EL (cell line): ENCODE measurements around the gene RHBG.

ENCODE experiments used
- DNase-seq: peaks from one replicate; pipeline ENCODE4 v3.0.0-alpha.2; 2016

RHBG gene

GRCh38 chr1:156409439-156409838 is 40.4 kb downstream of the RHBG start:
- DNase-seq, result no peak

- no peak for DNase-seq
Observed at GRCh38 chr1:156410238-156410637, 41.2 kb downstream of the RHBG start.

- DNase-seq, result no peak
Observed at GRCh38 chr1:156410740-156411139, 41.7 kb downstream of the RHBG start.

GRCh38 chr1:156412653-156413321 is 43.8 kb downstream of the RHBG start:
- no peak for DNase-seq

GRCh38 chr1:156413391-156414246 is 44.6 kb downstream of the RHBG start:
- DNase-seq, result no peak

- DNase-seq, result no peak
Observed at GRCh38 chr1:156414461-156415064, 45.6 kb downstream of the RHBG start.

GRCh38 chr1:156416993-156417392 is 48.0 kb downstream of the RHBG start:
- no peak for DNase-seq

- no peak for DNase-seq
Observed at GRCh38 chr1:156417401-156418020, 48.5 kb downstream of the RHBG start.

GRCh38 chr1:156418416-156419070 is 49.5 kb downstream of the RHBG start:
- no peak for DNase-seq

GRCh38 chr1:156419854-156420204 is 50.8 kb downstream of the RHBG start:
- no peak for DNase-seq

GRCh38 chr1:156420205-156421061 is 51.4 kb downstream of the RHBG start:
- DNase-seq, result no peak

GRCh38 chr1:156421062-156421938 is 52.3 kb downstream of the RHBG start:
- peak; percentile 69 for DNase-seq

GRCh38 chr1:156421939-156422601 is 53.1 kb downstream of the RHBG start:
- no peak for DNase-seq

GRCh38 chr1:156422602-156423091 is 53.6 kb downstream of the RHBG start:
- no peak for DNase-seq

- DNase-seq, result no peak
Observed at GRCh38 chr1:156423422-156424352, 54.7 kb downstream of the RHBG start.

- DNase-seq, result no peak
Observed at GRCh38 chr1:156424806-156425432, 55.9 kb downstream of the RHBG start.

- no peak for DNase-seq
Observed at GRCh38 chr1:156425943-156426342, 56.9 kb downstream of the RHBG start.

- DNase-seq, result no peak
Observed at GRCh38 chr1:156427957-156428356, 58.9 kb downstream of the RHBG start.
